ENCODE results near the gene CDH4. TPM values are rescaled to one million over a fixed set of nuclear protein-coding genes. Genes with fewer than 3 reads are reported as not detected.

Gene CDH4
- total and polyA plus RNA-seq, 2 donors from 2014 or later, result 1.1 TPM; not detected in 1

- H3K36me3 ChIP-seq (ENCODE audit: control insufficient read depth in 2 of 3, insufficient read depth in 3 of 3, low read length in 3 of 3), result no peaks in the 10 kb centered on the region
- FAIRE-seq (no peak), DNase-seq (no peak)
- no peak for TF ChIP-seq CTCF (IDR thresholded peaks at IDR 0.05; ENCODE audit: borderline replicate concordance, extremely low read depth, insufficient read depth)
- H3K4me1 ChIP-seq (ENCODE audit: control insufficient read depth in 2 of 3, insufficient read depth in 2 of 3, low read depth in 1 of 3, low read length in 3 of 3), result no peaks in the 10 kb centered on the region
- no peak overlapping the region for H3K4me3 ChIP-seq (ENCODE audit: low read length in 3 of 3)
- intact Hi-C loops (cut with DNase I), result no loop called here
- no peaks in the 10 kb centered on the region for H3K27me3 ChIP-seq (ENCODE audit: control insufficient read depth, insufficient read depth, low read length)
- no peaks in the 10 kb centered on the region for H3K9me3 ChIP-seq (ENCODE audit: control insufficient read depth in 2 of 3, insufficient read depth in 1 of 3, low read length in 3 of 3)
- H3K27ac ChIP-seq (ENCODE audit: low read depth in 2 of 2, low read length in 2 of 2), result no peak overlapping the region
- H3K9ac ChIP-seq (ENCODE audit: low read length in 3 of 3), result no peak overlapping the region
Observed at GRCh38 chr20:61341605-61342004, 89.5 kb downstream of the CDH4 start.

GRCh38 chr20:61343934-61344333 is 91.9 kb downstream of the CDH4 start:
- Histone ChIP-seq H3K36me3 (ENCODE audit: control insufficient read depth in 2 of 3, insufficient read depth in 3 of 3, low read length in 3 of 3) (no peaks in the 10 kb centered on the region), H3K4me1 (ENCODE audit: control insufficient read depth in 2 of 3, insufficient read depth in 2 of 3, low read depth in 1 of 3, low read length in 3 of 3) (no peaks in the 10 kb centered on the region), H3K4me3 (ENCODE audit: low read length in 3 of 3) (no peak overlapping the region), H3K9me3 (ENCODE audit: control insufficient read depth in 2 of 3, insufficient read depth in 1 of 3, low read length in 3 of 3) (no peaks in the 10 kb centered on the region), H3K27me3 (ENCODE audit: control insufficient read depth, insufficient read depth, low read length) (no peaks in the 10 kb centered on the region), H3K9ac (ENCODE audit: low read length in 3 of 3) (no peak overlapping the region), H3K27ac (ENCODE audit: low read depth in 2 of 2, low read length in 2 of 2) (no peak overlapping the region)
- no peak for FAIRE-seq
- no peak for DNase-seq
- intact Hi-C loops (cut with DNase I), result no loop called here
- TF ChIP-seq CTCF (IDR thresholded peaks at IDR 0.05; ENCODE audit: borderline replicate concordance, extremely low read depth, insufficient read depth), result no peak

GRCh38 chr20:61345656-61346055 is 93.6 kb downstream of the CDH4 start:
- FAIRE-seq (no peak), DNase-seq (no peak)
- H3K9me3 ChIP-seq (ENCODE audit: control insufficient read depth in 2 of 3, insufficient read depth in 1 of 3, low read length in 3 of 3), result no peaks in the 10 kb centered on the region
- no peaks in the 10 kb centered on the region for H3K27me3 ChIP-seq (ENCODE audit: control insufficient read depth, insufficient read depth, low read length)
- TF ChIP-seq CTCF (IDR thresholded peaks at IDR 0.05; ENCODE audit: borderline replicate concordance, extremely low read depth, insufficient read depth), result no peak
- no peaks in the 10 kb centered on the region for H3K36me3 ChIP-seq (ENCODE audit: control insufficient read depth in 2 of 3, insufficient read depth in 3 of 3, low read length in 3 of 3)
- H3K4me1 ChIP-seq (ENCODE audit: control insufficient read depth in 2 of 3, insufficient read depth in 2 of 3, low read depth in 1 of 3, low read length in 3 of 3), result no peaks in the 10 kb centered on the region
- no peak overlapping the region for H3K9ac ChIP-seq (ENCODE audit: low read length in 3 of 3)
- H3K4me3 ChIP-seq (ENCODE audit: low read length in 3 of 3), result no peak overlapping the region
- intact Hi-C loops (cut with DNase I), result no loop called here
- H3K27ac ChIP-seq (ENCODE audit: low read depth in 2 of 2, low read length in 2 of 2), result no peak overlapping the region

- no peak overlapping the region for H3K27ac ChIP-seq (ENCODE audit: low read depth in 2 of 2, low read length in 2 of 2)
- no peaks in the 10 kb centered on the region for H3K27me3 ChIP-seq (ENCODE audit: control insufficient read depth, insufficient read depth, low read length)
- no peaks in the 10 kb centered on the region for H3K36me3 ChIP-seq (ENCODE audit: control insufficient read depth in 2 of 3, insufficient read depth in 3 of 3, low read length in 3 of 3)
- H3K4me1 ChIP-seq (ENCODE audit: control insufficient read depth in 2 of 3, insufficient read depth in 2 of 3, low read depth in 1 of 3, low read length in 3 of 3), result no peaks in the 10 kb centered on the region
- H3K9me3 ChIP-seq (ENCODE audit: control insufficient read depth in 2 of 3, insufficient read depth in 1 of 3, low read length in 3 of 3), result no peaks in the 10 kb centered on the region
- H3K4me3 ChIP-seq (ENCODE audit: low read length in 3 of 3), result no peak overlapping the region
- no peak for DNase-seq
- intact Hi-C loops (cut with DNase I), result no loop called here
- no peak overlapping the region for H3K9ac ChIP-seq (ENCODE audit: low read length in 3 of 3)
- FAIRE-seq, result no peak
- no peak for TF ChIP-seq CTCF (IDR thresholded peaks at IDR 0.05; ENCODE audit: borderline replicate concordance, extremely low read depth, insufficient read depth)
Observed at GRCh38 chr20:61346996-61347395, 94.9 kb downstream of the CDH4 start.

Data from kidney (tissue), 14 donors.